MM.1S (cell line): ENCODE results near the gene EPB41L3.
"Not testable (repeated sequence)": the region's sequence is repeated elsewhere in the genome, so short reads cannot be mapped to it uniquely, and the experiment has no call there.

ENCODE experiments used
- DNase-seq: peaks from one replicate; pipeline ENCODE4 v3.0.0-alpha.2; 2015
- H2AFZ ChIP-seq: fragments of 300-600 bp; sonication (generic); 2 replicates; pipeline ENCODE4 v1.6.0; 2016; ENCODE audit warnings: antibody characterized with exemption, low read length
- H3F3A ChIP-seq: fragments of 300-600 bp; sonication (generic); 2 replicates; pipeline ENCODE4 v1.6.1; 2016; ENCODE audit warnings: mild to moderate bottlenecking, antibody characterized with exemption, low read length, moderate library complexity, mixed read lengths; ENCODE audit not compliant: insufficient read depth
- H3K27ac ChIP-seq: fragments of 300-600 bp; sonication (generic); 2 replicates; pipeline ENCODE4 v1.5.1; 2016; ENCODE audit warnings: mild to moderate bottlenecking, low read length
- H3K27me3 ChIP-seq: fragments of 300-600 bp; sonication (generic); replicated peaks from 2 replicates; pipeline ENCODE4 v1.6.0; 2016; ENCODE audit warnings: low read length; ENCODE audit not compliant: insufficient read depth
- H3K36me3 ChIP-seq: fragments of 300-600 bp; sonication (generic); replicated peaks from 2 replicates; pipeline ENCODE4 v1.6.1; 2016; ENCODE audit warnings: mild to moderate bottlenecking, low read length, mixed read lengths; ENCODE audit not compliant: insufficient read depth
- H3K4me1 ChIP-seq: fragments of 300-600 bp; sonication (generic); 2 replicates; pipeline ENCODE4 v1.6.1; 2016; ENCODE audit warnings: low read length, mixed read lengths
- H3K4me2 ChIP-seq: fragments of 300-600 bp; sonication (generic); 2 replicates; pipeline ENCODE4 v1.6.0; 2016; ENCODE audit warnings: low read depth, low read length
- H3K4me3 ChIP-seq: fragments of 300-600 bp; sonication (generic); 2 replicates; pipeline ENCODE4 v1.5.1; 2016; ENCODE audit warnings: low read length, mixed read lengths
- H3K79me2 ChIP-seq: fragments of 300-600 bp; sonication (generic); 2 replicates; pipeline ENCODE4 v1.6.1; 2016; ENCODE audit warnings: mixed run types, low read length, mixed read lengths
- H3K9ac ChIP-seq: fragments of 300-600 bp; sonication (generic); 2 replicates; pipeline ENCODE4 v1.6.1; 2016; ENCODE audit warnings: low read length, mixed read lengths
- H3K9me2 ChIP-seq: fragments of 300-600 bp; sonication (generic); replicated peaks from 2 replicates; pipeline ENCODE4 v1.6.1; 2016; ENCODE audit warnings: mild to moderate bottlenecking, low read length, mixed read lengths; ENCODE audit not compliant: insufficient read depth
- H3K9me3 ChIP-seq: fragments of 300-600 bp; sonication (generic); replicated peaks from 2 replicates; pipeline ENCODE4 v1.6.1; 2016; ENCODE audit warnings: mild to moderate bottlenecking, low read length, mixed read lengths; ENCODE audit not compliant: insufficient read depth
- H4K20me1 ChIP-seq: fragments of 300-600 bp; sonication (generic); 2 replicates; pipeline ENCODE4 v1.6.1; 2016; ENCODE audit warnings: mild to moderate bottlenecking, low read length, moderate library complexity, mixed read lengths; ENCODE audit not compliant: insufficient read depth
- CTCF ChIP-seq: fragments of 300-600 bp; sonication (generic); IDR thresholded peaks from 2 replicates; pipeline ENCODE4 v1.5.1; 2016; ENCODE audit warnings: antibody characterized with exemption, low read length, mixed read lengths
- EZH2 ChIP-seq: fragments of 300-600 bp; sonication (generic); optimal IDR thresholded peaks from 2 replicates; pipeline ENCODE3; 2017; ENCODE audit warnings: low read depth, mild to moderate bottlenecking, antibody characterized with exemption, low read length, mixed read lengths
- EZH2phosphoT487 ChIP-seq: fragments of 300-600 bp; sonication (generic); IDR thresholded peaks from 2 replicates; pipeline ENCODE4 v1.6.1; 2018; ENCODE audit warnings: antibody characterized with exemption, low read length

Gene EPB41L3

GRCh38 chr18:5574843-5575242 lies 31.0 kb upstream of the EPB41L3 start:
- Histone ChIP-seq H4K20me1 (no peaks in the 10 kb centered on the region), H3K27me3 (no peaks in the 10 kb centered on the region), H3K9me2 (no peaks in the 10 kb centered on the region), H3F3A (no peaks in the 10 kb centered on the region), H3K4me1 (no peaks in the 10 kb centered on the region), H2AFZ (no peak overlapping the region), H3K27ac (no peak overlapping the region), H3K9ac (no peak overlapping the region), H3K9me3 (no peaks in the 10 kb centered on the region), H3K4me3 (no peak overlapping the region), H3K36me3 (no peaks in the 10 kb centered on the region), H3K4me2 (no peak overlapping the region), H3K79me2 (no peaks in the 10 kb centered on the region)
- TF ChIP-seq EZH2 = no peak
- no peak for TF ChIP-seq CTCF
- no peak for TF ChIP-seq EZH2phosphoT487
- DNase-seq = no peak

- Histone ChIP-seq H4K20me1 (no peaks in the 10 kb centered on the region), H2AFZ (no peak overlapping the region), H3K9ac (no peak overlapping the region), H3K9me2 (no peaks in the 10 kb centered on the region), H3K27ac (no peak overlapping the region), H3K36me3 (no peaks in the 10 kb centered on the region), H3K79me2 (no peaks in the 10 kb centered on the region), H3K9me3 (no peaks in the 10 kb centered on the region), H3K4me3 (no peak overlapping the region), H3F3A (no peaks in the 10 kb centered on the region), H3K27me3 (no peaks in the 10 kb centered on the region), H3K4me1 (no peaks in the 10 kb centered on the region), H3K4me2 (no peak overlapping the region)
- TF ChIP-seq EZH2phosphoT487 = no peak
- TF ChIP-seq EZH2 = no peak
- no peak for TF ChIP-seq CTCF
- DNase-seq = no peak
Observed at GRCh38 chr18:5571666-5572065, 27.9 kb upstream of the EPB41L3 start.

- not testable (repeated sequence) for H3K9me2 ChIP-seq, H3K4me1 ChIP-seq, DNase-seq
Observed at GRCh38 chr18:5570613-5571012, 26.8 kb upstream of the EPB41L3 start.

GRCh38 chr18:5568416-5568815 lies 24.6 kb upstream of the EPB41L3 start:
- Histone ChIP-seq H2AFZ (no peak overlapping the region), H3F3A (no peaks in the 10 kb centered on the region), H3K9me3 (no peaks in the 10 kb centered on the region), H4K20me1 (no peaks in the 10 kb centered on the region), H3K4me1 (no peaks in the 10 kb centered on the region), H3K9ac (no peak overlapping the region), H3K4me2 (no peak overlapping the region), H3K4me3 (no peak overlapping the region), H3K36me3 (no peaks in the 10 kb centered on the region), H3K79me2 (no peaks in the 10 kb centered on the region), H3K27me3 (no peaks in the 10 kb centered on the region), H3K9me2 (no peaks in the 10 kb centered on the region), H3K27ac (no peak overlapping the region)
- no peak for DNase-seq
- TF ChIP-seq EZH2 = no peak
- no peak for TF ChIP-seq CTCF
- no peak for TF ChIP-seq EZH2phosphoT487

More at GRCh38 chr18:5570613-5571012, 26.8 kb upstream of the EPB41L3 start:
- H3K4me3 ChIP-seq, H3K9me3 ChIP-seq, H3F3A ChIP-seq, H2AFZ ChIP-seq, H3K79me2 ChIP-seq, H3K27ac ChIP-seq, H3K36me3 ChIP-seq, H3K9ac ChIP-seq, H3K4me2 ChIP-seq, H3K27me3 ChIP-seq, H4K20me1 ChIP-seq: not testable (repeated sequence)
